Activated gamma-delta T cell treated with anti-CD3 and anti-CD28 coated beads, Interleukin-2, amount 50 U/mL, for 16 hours (primary cell): ENCODE data around the gene YAE1.
"Not testable (repeated sequence)": the region's sequence is repeated elsewhere in the genome, so short reads cannot be mapped to it uniquely, and the experiment has no call there.

Source experiments
- DNase-seq: peaks from one replicate; pipeline ENCODE4 v3.0.0-alpha.2; 2020; ENCODE audit warnings: low read depth

YAE1 gene, protein sequence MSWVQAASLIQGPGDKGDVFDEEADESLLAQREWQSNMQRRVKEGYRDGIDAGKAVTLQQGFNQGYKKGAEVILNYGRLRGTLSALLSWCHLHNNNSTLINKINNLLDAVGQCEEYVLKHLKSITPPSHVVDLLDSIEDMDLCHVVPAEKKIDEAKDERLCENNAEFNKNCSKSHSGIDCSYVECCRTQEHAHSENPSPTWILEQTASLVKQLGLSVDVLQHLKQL

DNA sequence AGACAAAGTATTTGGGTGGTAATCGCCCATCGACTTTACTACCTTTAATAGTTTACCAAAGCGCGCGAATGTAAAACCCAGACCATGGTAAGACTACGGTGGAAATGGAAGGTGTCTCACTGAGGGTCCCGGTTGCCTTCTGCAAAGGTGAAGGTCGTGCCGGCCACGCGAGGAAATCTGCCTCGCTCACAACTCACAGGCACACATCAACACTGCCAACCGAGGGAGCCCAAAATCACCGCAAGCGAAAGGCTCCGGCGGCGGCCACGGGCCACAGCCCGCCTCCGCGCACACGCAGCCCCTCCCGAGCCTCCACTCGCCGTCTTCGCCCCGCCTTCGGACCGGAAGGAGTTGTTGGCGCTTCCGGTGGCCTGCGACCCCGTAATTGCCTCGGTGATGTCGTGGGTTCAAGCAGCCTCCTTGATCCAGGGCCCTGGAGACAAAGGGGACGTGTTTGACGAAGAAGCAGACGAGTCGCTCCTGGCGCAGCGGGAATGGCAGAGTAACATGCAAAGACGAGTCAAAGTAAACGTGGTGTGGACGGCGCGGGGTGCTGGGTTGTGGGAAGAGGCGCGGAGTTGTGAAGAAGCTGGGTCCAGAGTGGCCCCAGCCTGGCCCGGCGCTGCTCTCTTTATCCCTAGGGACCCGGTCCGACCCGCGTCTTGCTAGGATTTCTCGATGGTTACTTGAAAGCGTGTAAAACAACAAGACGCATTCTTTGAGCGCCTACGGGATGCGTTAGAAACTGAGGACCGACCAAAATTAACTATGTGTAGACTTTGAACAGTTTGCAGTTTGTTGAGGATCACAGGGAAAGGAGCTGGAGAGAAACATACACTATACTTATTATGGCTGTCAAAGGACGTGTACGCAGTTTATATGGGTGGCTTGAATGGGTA lies at the start of gene YAE1:
YAE1 (plus strand) TSS at position 382 of the 899 bp plus-strand sequence; CDS start at position 397, 15 bp downstream.
- peak; percentile 76 for DNase-seq

DNA sequence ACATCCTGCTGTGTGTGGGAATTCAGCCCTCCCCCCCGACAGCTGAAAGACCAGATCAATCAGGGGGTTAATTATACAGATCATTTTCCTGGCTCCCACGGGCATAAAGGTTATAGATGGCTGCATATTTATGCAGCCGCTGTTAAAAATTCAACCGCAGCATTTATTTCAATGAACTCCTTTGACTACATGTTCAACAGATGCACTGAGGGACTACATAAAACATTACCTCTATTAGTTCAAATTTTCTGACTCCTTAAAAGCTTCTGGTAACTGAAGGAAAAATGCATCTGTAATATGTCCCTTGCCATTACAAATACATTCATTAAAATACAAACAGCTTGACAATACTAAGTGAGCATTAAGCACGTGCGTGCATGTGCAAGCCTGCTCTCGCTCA lies 49.7 kb upstream of the YAE1 start:
- DNase-seq: no peak

DNA sequence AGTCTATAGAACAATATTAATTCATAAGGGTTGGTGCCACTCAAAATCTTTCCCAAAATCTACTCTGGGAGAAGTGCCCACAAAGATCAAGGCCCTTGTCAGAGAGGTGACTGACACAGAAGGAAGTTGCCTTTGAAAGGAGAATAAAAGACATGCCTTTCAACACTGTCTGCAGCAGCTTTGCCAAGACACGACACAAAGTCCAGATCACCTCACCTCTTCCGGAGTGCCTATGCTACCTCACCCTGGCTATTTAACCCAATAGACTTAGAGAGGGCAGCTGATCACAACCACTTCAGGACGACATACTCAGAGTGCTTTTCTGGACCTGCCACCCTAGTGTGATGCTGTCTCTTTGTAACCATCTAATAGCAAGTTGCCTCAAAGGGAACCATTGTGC lies 49.0 kb upstream of the YAE1 start:
- DNase-seq: no peak

DNA sequence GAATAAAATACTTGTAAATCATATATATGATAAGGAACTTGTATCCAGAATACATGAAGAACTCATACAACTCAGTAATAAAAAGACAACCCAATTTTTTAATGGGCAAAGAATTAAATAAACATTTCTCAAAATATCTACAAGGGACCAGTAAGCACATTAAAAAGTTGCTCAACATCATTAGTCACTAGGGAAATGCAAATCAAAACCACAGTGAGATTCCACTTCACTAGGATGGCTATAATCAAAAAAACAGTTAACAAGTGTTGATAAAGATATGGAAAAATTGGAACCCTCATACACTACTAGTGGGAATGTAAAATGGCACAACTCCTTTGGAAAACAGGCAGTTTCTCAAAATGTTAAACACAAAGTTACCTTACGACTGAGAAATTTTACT lies 40.3 kb upstream of the YAE1 start:
- no peak for DNase-seq

DNA sequence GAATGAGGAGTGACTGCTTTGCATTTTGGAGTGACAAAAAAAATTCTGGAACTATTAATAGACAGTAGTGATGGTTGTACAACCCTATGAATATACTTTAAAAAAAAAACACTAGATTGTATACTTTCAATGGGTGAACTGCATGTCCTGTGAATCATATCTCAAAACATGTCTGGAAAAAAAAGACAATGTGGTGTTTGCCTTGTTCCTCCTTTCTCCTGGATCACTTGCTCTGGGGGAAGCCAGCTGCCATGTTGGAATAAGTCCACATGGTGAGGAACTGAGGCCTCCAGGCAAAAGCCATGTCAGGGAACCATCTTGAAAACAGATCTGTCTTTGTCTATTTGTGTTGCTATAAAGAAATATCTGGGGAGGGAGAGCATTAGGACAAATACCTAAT lies 39.5 kb upstream of the YAE1 start:
- DNase-seq: no peak

DNA sequence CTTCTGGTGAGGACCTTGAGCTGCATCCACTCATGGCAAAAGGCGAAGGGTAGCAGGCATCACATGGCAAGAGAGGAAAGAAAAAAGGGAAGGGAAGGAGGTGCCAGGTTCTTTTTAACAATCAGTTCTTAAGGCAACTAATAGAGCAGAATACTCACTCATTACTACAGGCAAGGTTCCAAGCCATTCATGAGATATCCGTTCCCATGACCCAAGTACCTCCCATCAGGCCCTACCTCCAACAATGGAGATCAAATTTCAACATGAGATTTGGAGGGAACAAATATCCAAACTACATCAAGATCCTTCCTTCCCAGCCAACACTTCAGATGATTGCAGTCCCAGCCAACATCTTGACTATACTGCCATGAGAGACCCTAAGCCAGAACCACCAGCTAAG lies 38.9 kb upstream of the YAE1 start:
- DNase-seq: no peak

DNA sequence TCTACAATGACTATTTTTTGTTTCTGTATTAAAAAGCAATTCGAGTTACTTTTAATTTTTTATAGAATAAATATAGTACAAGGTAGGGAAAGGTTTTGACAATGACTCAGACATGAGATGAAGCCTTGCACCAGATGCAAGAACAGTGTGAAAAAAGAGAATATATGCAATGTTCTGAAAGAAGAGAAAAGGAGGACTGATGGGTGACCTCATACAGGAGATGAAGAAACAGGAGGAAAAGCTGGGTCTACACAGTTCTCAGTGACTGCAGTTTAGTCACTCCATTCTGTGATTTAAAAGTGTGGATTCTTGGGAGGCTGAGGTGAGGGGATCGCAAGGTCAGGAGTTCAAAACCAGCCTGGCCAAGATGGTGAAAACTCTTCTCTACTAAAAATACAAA lies 38.3 kb upstream of the YAE1 start:
- no peak for DNase-seq

DNA sequence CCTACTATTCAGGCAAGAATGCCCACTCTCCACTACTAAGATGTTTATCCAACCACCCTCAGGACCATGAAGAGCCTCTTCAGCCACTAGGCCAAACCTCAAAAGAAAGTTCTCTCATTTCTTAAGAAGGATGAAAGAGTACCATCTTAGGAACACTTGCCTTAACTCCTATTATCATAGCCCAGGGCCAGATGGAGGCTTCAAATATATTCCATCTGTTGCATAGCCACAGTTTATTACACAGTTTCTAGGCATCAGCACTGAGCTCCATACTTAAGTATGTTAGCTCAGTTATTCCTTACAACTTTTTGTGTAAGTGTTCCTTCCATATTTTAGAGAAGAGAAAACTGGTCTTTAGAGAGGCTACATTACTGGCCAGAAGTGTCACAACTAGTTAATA lies 37.4 kb upstream of the YAE1 start:
- no peak for DNase-seq

DNA sequence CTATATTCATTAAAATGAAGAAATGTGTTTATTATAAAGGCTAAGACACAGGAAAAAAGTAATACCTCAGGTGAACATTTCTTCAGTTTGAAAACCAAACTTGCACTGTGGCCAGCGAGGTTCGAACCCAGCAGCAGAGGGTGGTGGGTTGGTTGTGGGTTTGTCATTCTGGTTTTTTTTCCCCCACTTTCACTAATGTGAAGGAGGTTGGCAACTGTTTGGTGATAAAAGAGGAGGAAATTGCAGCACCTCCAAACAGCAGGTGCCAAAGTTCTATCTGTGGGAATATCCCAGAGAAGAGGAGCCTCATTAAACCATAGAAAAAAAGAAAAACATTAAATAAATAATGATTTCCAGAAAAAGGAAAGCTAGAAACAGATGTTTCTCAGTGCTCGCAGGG lies 36.6 kb upstream of the YAE1 start:
- no peak for DNase-seq

DNA sequence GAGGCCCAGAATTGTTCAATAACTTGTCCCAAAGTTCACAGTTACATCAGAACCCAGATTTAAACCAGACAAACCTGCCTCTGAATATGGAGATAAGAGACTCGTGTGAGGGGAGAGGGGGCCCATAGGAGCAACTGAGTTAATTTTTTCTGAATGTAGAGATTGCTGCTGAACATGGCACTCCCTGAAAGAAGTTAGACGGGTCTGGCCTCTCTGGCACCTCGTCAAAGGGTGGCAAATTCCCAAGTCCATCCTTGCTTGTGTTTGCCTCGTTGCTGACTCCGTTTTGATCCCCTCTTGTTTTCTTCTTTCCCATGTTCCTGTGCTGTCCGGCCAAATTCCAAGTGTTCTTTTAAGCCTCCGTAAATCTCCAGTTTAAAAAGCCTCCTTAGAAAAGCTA lies 35.2 kb upstream of the YAE1 start:
- no peak for DNase-seq

DNA sequence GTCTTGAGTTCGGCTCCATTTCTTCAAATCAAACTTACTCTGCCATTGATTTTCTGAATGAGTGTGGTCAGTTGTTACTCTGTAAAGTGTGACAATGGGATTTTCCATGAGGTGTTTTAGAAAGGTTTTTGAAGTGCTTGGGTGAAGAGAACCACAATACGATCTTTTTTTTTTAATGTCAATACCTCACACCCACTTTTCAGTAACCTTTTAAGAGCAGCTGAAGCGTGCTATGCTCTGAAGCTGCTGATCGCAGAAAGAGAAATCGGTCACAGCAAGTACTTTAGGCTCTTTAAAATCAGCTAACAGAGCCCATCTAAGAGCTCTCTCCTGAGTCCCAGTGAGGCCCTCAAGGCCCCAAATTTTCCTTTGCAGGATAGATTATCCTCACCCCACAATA lies 34.4 kb upstream of the YAE1 start:
- no peak for DNase-seq

DNA sequence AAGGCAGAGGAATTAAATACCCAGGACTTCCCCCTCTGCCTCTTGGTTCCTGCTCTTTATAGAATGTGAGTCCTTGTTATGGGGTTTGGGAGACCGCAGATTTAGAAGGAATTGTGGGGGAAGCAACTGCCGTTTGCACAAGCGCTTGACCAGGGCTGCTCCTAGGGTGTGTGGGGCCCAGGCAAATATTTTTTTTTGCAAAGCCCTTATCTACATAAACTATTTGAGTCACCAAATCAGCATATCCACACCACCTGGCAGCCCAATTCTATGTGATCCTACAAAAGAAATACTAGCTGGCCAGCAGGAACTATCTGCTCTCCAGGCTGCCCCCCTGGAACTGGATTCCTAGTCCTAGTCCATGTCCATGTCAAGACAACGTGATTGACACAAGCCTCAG lies 33.4 kb upstream of the YAE1 start:
- DNase-seq: no peak

DNA sequence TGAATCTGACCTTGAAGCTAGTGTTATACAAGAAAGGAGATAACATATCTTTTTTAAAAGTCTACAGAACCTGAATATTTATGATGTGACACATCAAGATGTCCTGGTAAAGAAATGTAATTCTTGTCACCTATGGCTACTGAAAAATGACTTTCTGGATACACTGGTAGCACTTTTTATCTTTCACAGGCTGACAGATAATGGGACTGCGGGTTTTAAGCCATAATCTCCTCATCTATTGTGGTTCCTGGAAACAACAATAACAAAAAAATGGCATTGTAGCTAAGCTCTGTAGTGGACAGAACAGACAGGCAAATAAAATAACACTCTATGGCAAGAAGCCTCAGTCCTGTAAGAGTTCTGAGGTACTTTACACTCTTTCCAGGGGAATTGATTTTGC lies 31.6 kb upstream of the YAE1 start:
- no peak for DNase-seq

DNA sequence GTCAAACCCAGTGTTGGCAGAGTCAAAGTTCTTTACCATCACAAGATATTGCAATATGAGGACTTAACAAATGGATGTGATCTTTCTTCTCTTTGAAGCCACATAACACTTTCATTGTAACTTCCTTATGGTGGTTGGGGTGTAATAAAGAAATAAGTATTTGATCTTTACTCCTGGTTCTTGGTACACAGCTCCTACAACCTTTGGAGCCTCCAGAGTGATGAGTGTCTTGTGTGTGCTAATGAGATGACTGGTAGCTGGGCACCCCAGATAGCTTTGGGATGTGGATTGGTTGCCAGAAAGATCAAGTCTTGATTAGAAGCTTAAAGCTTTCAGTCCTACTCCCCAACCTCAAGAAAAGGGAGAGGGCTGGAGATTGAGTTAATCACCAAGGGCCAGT lies 31.1 kb upstream of the YAE1 start:
- DNase-seq: no peak

DNA sequence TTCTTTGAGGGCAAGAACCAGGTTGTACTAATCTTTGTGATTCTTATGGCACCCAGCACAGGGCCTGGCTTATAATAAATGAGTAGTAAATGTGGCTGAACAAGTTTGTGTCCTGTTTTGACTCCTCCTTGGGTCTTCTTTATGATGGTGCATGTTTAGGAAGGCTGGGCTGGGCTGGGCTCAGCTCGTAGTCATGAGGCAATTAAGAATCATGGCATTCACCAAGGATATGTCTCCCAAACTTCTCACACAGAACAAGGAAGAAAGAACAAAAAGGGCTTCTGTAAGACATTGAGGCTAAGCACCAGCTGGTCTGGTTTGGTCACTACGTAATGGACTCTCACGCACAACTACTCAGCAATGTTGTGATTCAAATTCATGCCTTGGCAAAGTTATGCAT lies 30.5 kb upstream of the YAE1 start:
- DNase-seq: no peak

DNA sequence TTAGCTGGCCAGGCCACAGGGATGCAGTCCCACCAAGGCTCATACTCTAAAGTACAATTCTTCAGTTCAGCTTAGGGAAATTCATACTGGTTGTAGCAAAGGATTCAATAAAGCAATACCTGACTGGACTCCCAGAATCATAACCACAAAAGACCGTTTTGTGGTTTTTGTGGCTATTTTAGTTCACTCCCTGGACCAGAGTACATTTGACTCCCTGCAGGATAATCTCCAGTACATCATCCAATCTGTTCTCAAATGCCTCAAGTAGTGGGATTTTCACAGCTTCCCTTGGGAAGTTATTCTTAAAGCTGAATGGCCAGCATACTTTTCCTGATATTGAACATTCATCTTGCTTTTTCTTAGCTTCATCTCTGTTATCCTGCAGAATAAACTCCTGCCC lies 29.3 kb upstream of the YAE1 start:
- no peak for DNase-seq

DNA sequence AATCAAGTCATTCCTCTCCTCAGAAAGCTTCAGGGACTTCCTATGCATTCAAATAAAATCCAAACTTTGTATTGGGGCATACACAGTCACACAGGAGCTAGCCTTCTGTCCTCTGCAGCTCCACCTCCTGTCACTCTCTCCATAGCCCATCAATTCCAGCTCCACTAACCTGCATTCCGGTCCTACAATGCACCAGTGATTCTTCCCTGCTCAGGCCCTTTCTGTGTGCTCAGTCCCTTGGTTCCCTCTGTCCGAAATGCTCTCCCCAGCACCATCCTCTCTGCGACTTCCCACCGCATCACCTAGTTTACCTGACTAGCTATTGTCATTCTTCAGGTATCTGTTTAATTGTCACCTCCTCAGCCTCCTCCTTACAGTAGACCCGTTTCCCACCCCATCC lies 26.4 kb upstream of the YAE1 start:
- no peak for DNase-seq

DNA sequence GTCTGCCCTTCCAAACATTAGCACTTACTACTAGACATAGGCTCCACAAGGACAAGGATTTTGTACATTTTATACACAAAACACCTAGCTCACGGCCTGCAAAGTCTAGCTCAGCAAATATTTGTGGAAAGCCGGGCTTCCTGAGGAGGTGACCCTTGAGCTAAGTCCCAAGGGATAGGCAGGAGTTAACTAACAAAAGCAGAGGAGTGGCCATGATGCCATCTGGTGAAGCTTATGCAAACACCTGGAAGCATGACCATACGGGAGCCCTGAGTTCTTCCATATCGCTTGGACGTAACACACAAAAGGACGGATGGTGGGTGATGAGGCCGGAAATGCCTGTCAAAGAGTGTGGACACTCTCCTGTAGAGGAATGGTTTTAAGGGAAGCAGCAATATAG lies 25.9 kb upstream of the YAE1 start:
- no peak for DNase-seq

DNA sequence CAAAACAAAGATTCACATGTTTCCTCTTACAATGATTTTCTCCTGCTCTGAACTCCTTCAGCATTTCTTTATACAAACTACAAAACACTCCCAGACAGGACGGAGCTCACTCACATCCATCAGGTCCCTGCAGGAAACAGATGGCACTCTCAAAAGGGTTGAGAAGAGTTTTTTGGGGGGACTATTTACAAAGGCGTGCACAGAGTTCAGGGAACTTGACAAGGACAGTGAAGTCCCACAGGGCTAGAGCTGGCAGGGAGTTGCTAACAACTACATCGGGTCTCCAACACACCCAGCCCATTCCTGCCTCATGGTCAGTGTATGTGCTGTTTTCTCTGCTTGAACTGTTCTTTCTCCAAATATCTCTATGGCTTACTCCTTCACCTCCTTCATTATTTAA lies 24.7 kb upstream of the YAE1 start:
- DNase-seq: no peak

DNA sequence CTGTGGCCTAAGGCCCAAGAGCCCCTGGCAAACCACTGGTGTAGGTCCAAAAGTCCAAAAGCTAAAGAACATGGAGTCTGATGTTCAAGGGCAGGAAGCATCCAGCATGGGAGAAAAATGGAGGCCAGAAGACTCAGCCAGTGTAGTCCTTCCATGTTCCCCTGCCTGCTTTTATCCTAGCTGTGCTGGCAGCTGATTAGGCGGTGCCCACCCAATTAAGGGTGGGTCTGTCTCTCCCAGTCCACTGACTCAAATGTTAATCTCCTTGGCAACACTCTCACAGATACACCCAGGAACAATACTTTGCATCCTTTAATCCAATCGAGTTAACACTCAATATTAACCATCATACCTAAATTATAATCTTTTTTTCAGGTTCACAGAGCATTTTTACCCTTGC lies 21.4 kb upstream of the YAE1 start:
- DNase-seq: not testable (repeated sequence)

DNA sequence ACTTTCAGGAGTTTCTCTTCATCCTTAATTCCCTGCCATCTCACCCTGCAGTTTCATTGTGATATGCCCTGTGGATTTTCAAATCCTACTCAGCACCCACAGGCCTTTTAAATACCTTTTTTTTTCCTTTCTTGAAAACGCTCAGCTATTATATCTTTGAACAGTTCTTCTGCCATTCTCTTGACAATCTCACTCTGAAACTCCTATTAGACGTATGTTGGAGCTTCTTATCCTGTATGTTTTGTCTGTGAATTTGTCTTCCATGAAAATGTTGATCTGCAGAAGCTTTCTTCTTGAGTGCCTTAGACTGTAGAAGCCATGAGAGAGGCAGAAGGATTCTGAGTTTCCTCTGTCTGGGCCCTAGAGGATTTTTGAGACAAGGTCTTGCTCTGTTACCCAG lies 18.9 kb upstream of the YAE1 start:
- no peak for DNase-seq

DNA sequence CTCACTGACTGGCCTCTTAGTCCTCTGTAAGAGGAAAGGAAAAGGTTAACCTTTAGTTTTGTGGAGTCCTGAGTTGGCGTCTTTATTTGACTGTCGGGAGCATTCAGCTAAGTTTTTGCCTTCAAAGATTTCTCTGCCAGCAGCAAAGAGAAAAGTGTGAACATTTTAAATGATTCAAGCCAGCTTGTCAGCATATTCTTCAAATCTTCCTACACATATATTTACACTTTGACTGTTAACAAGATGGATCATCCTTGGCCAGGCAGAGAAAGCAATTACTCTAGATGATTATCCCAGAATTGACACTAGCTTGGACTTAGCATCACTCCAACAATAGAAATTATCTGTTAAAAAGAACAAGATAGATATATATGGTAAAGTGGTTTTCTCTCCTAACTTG lies 15.8 kb upstream of the YAE1 start:
- no peak for DNase-seq

DNA sequence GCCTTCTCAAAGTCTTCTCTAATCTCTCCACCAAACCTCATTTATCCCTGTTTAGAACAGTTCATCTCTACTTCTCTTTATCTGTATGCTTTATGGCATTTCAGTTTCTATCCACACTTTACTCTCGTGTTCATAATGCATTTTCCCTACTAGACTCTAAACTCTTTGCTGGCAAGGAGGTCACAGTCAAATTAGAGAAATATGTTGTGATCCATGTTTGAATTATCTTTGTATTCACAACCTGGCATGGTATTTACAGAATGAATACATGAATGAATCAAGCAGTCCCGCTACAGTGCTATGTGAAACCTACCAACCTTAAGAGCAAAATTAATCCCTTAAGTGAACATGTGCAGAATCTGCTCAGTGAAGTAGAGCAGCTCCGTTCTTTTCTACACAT lies 12.8 kb upstream of the YAE1 start:
- no peak for DNase-seq
